KOPT-K1 (cell line): ENCODE data around the gene ZBTB7C.

Experiments
- H3K27ac ChIP-seq: fragments of 200-600 bp; sonication (generic); 2 replicates; pipeline ENCODE4 v1.5.1; 2016; ENCODE audit warnings: antibody characterized with exemption, mild to moderate bottlenecking, low read depth, low read length; ENCODE audit not compliant: poor library complexity, severe bottlenecking
- H3K36me3 ChIP-seq: fragments of 200-600 bp; sonication (generic); 2 replicates; pipeline ENCODE4 v1.5.1; 2017; ENCODE audit warnings: antibody characterized with exemption, mild to moderate bottlenecking, low read length, moderate library complexity; ENCODE audit not compliant: insufficient read depth
- H3K9me3 ChIP-seq: fragments of 200-600 bp; sonication (generic); 2 replicates; pipeline ENCODE4 v1.5.1; 2017; ENCODE audit warnings: antibody characterized with exemption, low read length, mild to moderate bottlenecking; ENCODE audit not compliant: insufficient read depth, poor library complexity, severe bottlenecking

The ZBTB7C gene

DNA sequence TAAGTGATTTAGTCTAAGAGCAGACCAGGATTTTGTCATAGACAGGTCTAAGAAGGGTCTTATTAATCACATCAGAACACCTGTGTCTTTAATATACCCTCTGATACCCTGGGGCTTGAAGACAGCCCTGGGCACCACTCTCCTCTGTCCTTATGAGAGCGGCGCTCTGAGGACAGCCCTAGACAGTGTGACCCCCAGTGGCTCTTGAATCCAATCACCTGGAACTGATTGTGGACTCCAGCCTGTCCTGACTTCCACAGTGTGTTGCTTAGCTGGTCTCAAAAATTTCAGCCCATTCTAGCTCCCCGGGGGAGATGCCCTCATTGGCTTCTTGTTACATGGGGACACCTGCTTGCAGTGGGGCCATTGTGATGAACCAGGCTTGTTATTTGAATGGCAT is 282.9 kb downstream of the ZBTB7C start:
- no peak overlapping the region for H3K27ac ChIP-seq
- no peaks in the 10 kb centered on the region for H3K9me3 ChIP-seq
- no peaks in the 10 kb centered on the region for H3K36me3 ChIP-seq

DNA sequence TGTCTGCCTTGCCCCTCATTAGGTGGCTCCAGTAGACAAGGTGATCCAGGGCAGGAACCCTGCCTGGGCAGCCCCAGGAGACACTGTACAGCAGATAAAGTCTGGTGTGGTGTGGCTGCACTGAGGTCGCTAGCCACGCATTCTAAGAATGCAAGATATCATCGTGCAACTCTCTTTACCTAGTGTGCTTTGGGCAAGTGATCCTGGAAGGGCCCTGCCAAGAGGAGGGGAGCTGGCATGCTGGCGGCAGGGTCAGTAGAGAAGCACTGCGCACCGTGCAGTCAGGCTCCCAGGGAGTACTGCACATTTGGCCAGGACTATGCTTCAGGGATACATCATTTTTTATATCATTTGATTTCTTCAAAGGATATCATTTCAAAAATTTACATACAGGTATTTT is 283.5 kb downstream of the ZBTB7C start:
- Histone ChIP-seq H3K36me3 (no peaks in the 10 kb centered on the region), H3K27ac (no peak overlapping the region), H3K9me3 (no peaks in the 10 kb centered on the region)

DNA sequence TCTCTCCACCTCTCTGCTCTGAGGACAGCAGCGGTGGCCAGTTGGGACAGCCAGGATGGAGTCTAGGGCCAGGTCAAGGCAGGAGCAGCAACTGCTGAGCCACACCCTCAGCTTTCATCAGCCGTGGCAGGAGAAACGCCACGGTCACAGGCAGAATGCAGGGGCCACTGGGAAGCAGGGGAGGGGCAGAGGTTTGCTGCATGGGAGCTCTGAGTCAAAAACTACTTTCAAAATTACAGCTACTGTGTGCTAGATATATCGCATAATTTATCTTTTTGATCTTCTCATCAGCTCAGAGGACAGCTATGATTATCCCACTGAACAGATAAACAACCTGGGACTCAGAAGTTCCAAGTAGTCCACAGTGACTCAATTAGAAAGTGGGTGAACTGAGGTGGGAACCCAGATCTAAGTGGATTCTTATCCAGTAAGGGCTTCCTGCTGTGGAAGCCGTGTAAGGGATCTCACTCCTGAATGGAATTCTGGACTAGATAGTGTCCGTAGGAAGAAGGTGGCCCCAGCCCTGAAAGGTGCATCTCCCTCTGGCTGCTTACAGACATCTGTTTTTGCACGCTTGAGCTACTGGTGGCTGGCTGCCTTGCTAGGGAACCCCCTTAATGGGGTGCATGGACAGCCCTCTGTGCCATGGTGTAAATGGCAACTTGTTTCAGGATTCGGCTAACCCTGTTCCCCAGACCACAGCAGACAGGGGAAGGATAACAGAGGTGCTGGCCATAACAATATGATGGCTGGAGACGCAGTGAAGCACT is 284.1 kb downstream of the ZBTB7C start:
- H3K36me3 ChIP-seq = no peaks in the 10 kb centered on the region
- no peaks in the 10 kb centered on the region for H3K9me3 ChIP-seq
- no peak overlapping the region for H3K27ac ChIP-seq

DNA sequence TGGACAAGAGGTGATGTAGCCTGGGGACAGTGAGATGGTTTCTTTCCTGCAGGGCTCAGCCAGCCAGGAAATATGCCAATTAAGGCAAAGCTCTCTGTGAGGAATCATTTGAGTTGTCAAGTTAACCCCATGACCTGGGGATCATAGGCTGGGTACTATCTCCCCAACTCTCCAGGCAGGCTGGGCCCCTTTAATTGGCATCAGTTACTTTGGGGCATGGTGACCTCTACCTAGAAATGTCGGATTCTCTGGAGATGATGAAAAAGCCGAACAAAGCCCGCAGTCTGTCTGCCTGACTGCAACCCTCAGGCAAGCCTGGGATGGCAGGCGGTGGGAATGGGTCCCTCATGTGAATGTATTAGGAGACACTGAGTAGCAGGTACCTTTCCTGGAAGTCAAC is 285.2 kb downstream of the ZBTB7C start:
- Histone ChIP-seq H3K27ac (no peak overlapping the region), H3K36me3 (no peaks in the 10 kb centered on the region), H3K9me3 (no peaks in the 10 kb centered on the region)

DNA sequence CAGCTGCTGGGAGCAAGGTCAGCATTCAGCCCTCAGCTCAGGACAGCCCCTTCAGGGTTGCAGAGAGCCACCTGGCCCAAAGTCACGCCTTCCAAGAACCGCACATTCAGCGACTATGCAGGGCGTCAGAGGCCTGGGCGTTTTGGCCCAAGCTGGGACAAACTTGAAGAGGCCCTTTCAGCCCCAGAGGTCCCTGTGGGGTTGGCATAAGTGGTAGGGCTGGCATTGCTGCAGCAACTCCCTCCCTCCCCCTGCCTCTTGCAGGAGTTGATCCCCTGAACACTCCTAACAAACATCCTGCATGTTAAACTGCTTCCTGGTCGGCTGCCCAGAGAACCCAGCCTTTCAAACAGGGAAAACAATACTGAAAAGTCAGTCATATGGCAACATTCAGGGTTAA is 285.9 kb downstream of the ZBTB7C start:
- Histone ChIP-seq H3K36me3 (no peaks in the 10 kb centered on the region), H3K27ac (no peak overlapping the region), H3K9me3 (no peaks in the 10 kb centered on the region)

DNA sequence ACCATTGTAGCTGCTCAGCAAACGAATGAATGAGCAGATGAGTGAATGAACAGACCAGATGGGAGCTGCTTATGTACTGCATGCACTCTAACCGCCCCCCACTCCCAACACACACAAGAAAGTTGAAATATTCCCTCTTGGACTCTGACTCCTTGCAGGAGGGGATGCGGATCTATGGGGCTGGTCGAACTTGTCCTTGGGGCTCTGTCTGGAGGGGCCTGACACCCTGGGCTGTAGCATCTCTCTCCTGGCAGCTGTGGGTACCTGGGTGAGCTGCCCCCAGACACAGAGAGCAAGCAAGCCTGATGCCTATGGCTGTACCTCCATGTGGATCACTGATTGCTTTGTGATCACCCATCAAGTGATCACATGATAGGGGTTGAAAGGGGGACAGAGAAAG is 286.4 kb downstream of the ZBTB7C start:
- Histone ChIP-seq H3K9me3 (no peaks in the 10 kb centered on the region), H3K27ac (no peak overlapping the region), H3K36me3 (no peaks in the 10 kb centered on the region)

DNA sequence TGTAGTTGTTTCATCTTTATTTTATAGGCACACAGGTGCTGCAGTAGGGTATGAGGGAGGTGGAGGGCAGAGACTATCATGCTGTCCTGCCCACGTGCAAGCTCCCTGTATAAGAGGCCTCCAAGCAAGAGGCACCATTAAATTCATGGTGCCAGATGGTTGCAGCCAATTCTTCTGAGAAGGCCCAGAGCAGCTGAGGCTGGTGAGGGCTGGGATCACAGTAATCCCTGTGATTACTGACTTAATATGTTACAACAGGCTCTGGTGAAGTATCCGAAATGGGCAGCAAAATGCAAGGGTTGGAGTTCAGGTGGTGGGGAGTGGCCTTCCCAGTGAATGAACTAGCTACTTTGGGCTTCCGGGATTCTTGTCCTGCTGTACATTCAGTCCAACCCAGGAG is 286.8 kb downstream of the ZBTB7C start:
- Histone ChIP-seq H3K27ac (no peak overlapping the region), H3K9me3 (no peaks in the 10 kb centered on the region), H3K36me3 (no peaks in the 10 kb centered on the region)

DNA sequence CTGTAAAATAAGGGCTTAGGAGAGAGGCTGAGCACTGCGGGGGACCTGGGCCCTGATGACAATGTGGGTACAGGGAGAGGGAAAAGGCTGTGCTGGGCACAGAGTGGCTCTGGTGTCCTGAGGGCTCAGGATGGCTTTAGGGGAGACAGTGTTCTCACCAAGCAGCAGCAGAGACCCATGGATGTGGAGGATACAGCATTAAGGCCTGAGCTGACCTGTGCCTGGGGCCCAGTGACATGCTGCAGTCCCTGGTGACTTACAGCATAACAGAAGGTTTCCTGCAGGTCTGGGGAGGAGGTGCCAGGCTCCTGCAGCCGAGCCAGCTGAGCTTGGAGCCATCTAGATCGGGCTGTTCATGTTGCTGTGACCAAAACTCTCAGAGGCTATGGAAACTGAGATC is 287.4 kb downstream of the ZBTB7C start:
- H3K9me3 ChIP-seq = no peaks in the 10 kb centered on the region
- H3K36me3 ChIP-seq = no peaks in the 10 kb centered on the region
- no peak overlapping the region for H3K27ac ChIP-seq

DNA sequence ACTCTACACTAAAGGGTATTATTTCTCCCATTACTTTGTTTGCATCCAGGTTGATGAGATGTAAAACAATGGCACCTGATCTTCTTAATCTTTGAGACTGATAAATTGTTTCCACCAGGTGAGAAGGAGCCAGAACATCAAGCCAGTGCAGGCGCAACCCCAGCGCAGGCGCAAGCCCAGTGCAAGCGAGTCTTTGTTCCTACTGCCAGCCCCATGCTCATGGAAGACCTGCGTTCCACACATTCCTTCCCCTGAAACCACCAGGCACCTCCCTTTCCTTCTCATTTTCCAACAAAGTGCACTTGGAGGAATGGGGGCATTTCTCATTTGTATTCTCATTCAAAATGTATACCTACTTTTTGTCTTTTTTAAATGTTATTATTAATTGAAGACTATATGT is 290.0 kb downstream of the ZBTB7C start:
- H3K36me3 ChIP-seq = no peaks in the 10 kb centered on the region
- H3K27ac ChIP-seq = no peak overlapping the region
- H3K9me3 ChIP-seq = no peaks in the 10 kb centered on the region

DNA sequence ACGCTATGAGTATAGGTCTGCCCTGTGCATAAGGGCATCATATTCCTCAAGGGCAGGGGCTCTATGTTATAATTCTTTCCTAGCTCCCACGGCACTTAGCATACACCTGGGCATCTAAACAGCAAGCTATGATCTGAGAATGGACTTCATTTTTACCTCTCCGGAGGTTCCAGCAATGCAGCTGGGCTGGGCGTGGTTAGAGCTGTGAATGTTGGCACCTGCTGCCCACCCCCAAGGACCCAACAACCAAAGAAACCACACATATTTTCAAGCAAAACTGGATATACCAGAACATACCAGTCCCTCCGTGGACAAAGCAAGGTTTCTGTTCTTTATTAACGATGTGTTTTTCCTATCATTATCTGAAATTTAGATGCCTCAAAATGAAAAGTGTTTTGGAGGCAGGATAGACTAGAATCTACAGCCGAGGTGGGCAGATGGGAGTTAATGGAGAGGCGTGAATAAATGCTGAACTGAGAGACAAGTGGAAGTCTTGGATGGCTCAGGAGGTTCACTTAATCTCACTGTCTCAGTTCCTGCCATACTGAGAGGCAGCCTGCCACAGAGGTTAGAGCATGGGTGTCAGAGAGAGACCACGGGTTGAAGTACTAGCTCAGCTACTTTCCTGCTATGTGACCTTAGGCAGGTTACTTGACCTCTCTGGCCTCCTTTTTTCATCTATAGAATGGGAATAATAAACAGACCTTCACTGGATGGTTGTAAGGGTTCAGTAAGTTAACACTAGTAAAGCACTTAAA is 292.1 kb downstream of the ZBTB7C start:
- no peak overlapping the region for H3K27ac ChIP-seq
- no peaks in the 10 kb centered on the region for H3K9me3 ChIP-seq
- H3K36me3 ChIP-seq = no peaks in the 10 kb centered on the region

DNA sequence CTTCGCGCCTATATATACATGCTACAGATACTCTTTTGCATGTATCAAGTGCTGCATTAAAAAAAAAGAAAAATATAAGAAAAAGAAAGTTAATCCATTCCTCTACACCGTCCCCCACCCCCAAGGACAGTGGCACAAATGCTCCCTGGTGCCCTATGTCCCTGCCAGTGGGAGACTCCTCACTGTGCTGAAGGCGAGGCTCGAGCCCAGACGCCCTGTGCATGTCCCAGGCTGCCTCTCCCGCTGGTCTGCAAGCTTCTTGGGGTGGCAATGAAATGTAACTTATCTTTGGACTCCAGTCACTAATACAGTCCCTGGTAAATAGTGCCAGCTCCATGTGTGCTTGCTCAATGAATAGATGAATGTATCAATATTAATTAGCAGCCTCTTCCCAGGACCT is 293.2 kb downstream of the ZBTB7C start:
- H3K27ac ChIP-seq = no peak overlapping the region
- H3K9me3 ChIP-seq = no peaks in the 10 kb centered on the region
- no peaks in the 10 kb centered on the region for H3K36me3 ChIP-seq

DNA sequence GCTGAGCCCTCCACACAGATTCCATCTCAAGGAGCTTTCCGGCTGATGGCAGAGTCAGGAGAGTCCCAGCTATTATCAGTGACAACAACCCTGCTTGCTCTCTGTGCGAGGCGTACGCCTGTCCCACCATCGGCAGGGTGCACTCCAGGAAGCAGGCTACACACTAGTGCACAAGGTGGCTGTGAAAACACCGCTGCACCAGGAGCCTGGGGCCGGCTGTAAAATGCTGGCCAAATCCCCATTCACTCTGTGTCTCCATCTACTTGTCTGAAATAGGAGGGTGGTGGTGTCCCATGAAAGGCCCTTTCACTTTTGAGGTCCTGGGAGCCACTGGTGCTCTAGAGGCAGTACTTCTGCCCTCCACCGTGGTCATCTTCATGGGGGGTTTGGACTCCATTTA is 295.5 kb downstream of the ZBTB7C start:
- Histone ChIP-seq H3K36me3 (no peaks in the 10 kb centered on the region), H3K9me3 (no peaks in the 10 kb centered on the region), H3K27ac (no peak overlapping the region)

DNA sequence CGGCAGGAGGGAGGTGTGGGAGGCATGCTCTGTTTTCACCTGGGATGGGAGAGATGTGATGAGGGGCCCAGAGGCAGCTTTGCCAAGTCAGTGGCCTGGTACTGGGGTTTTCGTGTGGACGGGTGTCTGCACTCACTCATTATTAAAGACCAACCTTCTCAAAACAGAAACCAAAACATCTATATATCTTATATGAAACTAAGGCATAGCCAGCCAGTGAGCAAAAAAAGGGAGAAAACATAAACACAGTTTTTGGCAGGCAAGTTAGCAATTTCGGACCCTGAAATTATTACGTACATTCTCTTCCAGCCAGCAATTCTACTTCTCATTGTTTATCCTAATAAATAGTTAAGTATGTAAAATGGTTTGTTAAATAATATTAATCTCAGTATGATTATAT is 297.6 kb downstream of the ZBTB7C start:
- Histone ChIP-seq H3K27ac (no peak overlapping the region), H3K36me3 (no peaks in the 10 kb centered on the region), H3K9me3 (no peaks in the 10 kb centered on the region)

DNA sequence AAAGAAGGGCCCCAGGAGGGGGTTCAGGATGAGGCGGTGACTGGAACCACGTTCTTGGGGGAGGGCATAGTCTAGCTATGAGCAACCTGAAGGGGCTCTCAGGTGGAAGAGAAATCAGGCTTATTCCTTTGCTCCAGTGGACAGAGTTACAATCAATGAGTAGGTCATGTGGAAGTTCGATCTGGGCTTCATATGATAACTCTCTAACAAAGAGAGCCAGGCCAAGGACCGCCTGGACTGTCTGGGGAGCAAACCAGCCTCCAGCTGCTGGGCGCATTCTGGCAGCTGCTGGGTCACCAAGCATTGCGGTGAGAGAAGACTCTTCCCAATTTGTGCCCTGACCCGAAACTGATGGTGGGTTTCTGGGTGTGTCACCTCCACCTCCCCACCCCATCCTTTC is 298.4 kb downstream of the ZBTB7C start:
- H3K9me3 ChIP-seq = no peaks in the 10 kb centered on the region
- no peak overlapping the region for H3K27ac ChIP-seq
- no peaks in the 10 kb centered on the region for H3K36me3 ChIP-seq

DNA sequence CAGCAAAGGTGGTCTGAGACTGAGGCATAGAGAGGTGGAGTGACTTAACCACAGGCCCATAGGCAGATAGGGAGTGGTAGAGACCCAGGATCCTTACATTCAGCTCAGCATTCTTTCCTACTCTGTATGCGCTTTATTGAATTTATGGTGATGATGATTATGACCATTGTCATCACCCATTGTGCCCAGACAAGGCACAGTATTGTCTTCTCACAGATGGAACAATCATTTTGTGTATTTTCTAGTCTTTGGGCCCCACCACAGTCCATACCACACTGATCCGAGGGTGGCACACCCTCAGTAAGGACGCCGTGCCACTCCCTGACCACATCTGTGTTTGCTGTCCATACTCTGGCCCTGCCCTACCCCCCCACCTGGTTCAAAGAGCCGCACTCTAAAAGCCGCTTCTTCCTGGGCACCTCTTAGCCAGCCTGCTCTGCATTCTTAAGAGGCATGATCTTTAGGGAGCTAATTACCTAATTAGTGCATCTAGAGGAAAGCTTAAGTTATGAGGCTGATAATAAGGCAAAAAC is 299.2 kb downstream of the ZBTB7C start:
- no peaks in the 10 kb centered on the region for H3K9me3 ChIP-seq
- no peak overlapping the region for H3K27ac ChIP-seq
- H3K36me3 ChIP-seq = no peaks in the 10 kb centered on the region

DNA sequence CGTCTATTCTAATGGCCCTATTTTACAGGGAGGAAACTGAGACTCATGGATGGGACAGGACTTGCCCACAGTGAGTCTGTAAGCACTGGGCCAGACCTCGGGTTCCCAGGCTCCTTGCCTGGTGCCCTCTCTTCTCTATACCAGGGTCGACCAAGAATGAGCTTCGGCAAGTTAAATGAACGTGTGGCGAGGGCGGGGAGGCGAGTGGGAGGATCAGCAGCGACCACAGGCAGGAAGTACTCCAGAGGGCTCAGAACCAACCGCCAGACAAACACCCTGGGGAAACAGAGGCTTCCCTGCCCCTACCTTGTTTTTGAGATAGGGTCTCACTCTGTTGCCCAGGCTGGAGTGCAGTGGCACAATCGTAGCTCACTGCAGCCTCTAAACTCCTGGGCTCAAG is 301.0 kb downstream of the ZBTB7C start:
- H3K36me3 ChIP-seq = no peaks in the 10 kb centered on the region
- no peaks in the 10 kb centered on the region for H3K9me3 ChIP-seq
- H3K27ac ChIP-seq = no peak overlapping the region
